Neutrophil (primary cell): ENCODE data around the gene TMEM144.

Experiments used
- H3K27ac ChIP-seq: fragments of 200-600 bp; sonication (generic); 2 replicates; pipeline ENCODE4 v1.5.1; 2016; ENCODE audit warnings: mild to moderate bottlenecking, moderate library complexity
- H3K27me3 ChIP-seq: fragments of 200-600 bp; sonication (generic); 2 replicates; pipeline ENCODE4 v1.6.0; 2016; ENCODE audit warnings: mild to moderate bottlenecking
- H3K36me3 ChIP-seq: fragments of 200-600 bp; sonication (generic); 2 replicates; pipeline ENCODE4 v1.5.1; 2017
- H3K4me1 ChIP-seq, 2 experiments: fragments of 200-600 bp in 1 of 2; sonication (generic) in 1 of 2; 1 replicate in 1 of 2; 2 replicates in 1 of 2; pipeline versions ENCODE4 v1.5.1 to v1.6.1; 2013 to 2016; ENCODE audit warnings: low read depth in 1 of 2, low read length in 1 of 2, mild to moderate bottlenecking in 1 of 2, moderate library complexity in 1 of 2; ENCODE audit not compliant: control insufficient read depth in 1 of 2, insufficient read depth in 1 of 2
- H3K4me3 ChIP-seq, 2 experiments: fragments of 200-600 bp in 1 of 2; sonication (generic) in 1 of 2; 1 replicate in 1 of 2; 2 replicates in 1 of 2; pipeline ENCODE4 v1.5.1; 2013 to 2016; ENCODE audit warnings: low read depth in 1 of 2, low read length in 1 of 2, mild to moderate bottlenecking in 1 of 2, moderate library complexity in 1 of 2
- H3K9me3 ChIP-seq: fragments of 200-600 bp; sonication (generic); 2 replicates; pipeline ENCODE4 v1.5.1; 2016
- TF ChIP-seq, protein P1 (sequence below): fragments of 200-600 bp; sonication (generic); IDR thresholded peaks from 2 replicates; pipeline ENCODE4 v1.5.1; 2016; ENCODE audit warnings: antibody characterized with exemption

TMEM144 gene

DNA sequence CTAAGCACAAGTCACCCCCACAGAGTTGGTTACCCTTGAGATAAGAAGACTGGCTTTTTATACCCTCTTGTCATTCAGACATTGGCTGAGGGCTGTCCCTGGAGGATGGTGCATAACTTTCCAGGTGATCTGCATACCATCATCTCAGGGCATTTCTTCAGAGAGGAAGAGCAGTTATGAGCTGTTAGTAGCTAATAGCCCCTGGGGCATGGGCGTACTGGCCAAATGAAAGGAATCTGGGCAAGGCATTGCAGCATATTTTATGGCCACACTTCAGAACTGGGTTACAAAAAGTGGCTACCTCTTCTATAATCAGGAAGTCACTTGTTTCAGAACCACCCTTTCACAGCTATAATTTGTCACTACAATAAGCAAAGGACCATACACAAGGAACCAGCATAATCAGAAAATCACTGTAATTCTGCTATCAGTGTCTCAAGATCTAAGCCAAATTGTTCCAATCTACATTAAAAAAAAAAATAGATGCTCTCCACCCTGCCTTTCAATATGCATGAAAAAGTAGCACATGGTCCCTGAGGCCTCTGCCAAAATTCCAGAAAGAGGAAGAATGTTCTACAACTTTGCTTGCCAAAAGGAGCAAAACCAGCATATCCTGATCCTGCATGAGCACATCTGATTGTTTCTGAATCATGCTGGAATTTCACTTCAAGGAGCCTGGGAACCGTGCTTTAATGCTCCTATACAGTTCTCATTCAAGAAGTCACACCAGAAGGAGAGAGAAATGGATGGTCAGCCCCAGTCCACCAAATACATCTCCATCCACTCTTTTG is 92.0 kb downstream of the TMEM144 start:
- Histone ChIP-seq H3K36me3 (no peaks in the 10 kb centered on the region), H3K4me3 (no peak overlapping the region), H3K9me3 (no peaks in the 10 kb centered on the region), H3K27me3 (no peaks in the 10 kb centered on the region), H3K4me1 (no peaks in the 10 kb centered on the region), H3K27ac (no peak overlapping the region)
- TF ChIP-seq, protein P1, sequence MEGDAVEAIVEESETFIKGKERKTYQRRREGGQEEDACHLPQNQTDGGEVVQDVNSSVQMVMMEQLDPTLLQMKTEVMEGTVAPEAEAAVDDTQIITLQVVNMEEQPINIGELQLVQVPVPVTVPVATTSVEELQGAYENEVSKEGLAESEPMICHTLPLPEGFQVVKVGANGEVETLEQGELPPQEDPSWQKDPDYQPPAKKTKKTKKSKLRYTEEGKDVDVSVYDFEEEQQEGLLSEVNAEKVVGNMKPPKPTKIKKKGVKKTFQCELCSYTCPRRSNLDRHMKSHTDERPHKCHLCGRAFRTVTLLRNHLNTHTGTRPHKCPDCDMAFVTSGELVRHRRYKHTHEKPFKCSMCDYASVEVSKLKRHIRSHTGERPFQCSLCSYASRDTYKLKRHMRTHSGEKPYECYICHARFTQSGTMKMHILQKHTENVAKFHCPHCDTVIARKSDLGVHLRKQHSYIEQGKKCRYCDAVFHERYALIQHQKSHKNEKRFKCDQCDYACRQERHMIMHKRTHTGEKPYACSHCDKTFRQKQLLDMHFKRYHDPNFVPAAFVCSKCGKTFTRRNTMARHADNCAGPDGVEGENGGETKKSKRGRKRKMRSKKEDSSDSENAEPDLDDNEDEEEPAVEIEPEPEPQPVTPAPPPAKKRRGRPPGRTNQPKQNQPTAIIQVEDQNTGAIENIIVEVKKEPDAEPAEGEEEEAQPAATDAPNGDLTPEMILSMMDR, result no peak

DNA sequence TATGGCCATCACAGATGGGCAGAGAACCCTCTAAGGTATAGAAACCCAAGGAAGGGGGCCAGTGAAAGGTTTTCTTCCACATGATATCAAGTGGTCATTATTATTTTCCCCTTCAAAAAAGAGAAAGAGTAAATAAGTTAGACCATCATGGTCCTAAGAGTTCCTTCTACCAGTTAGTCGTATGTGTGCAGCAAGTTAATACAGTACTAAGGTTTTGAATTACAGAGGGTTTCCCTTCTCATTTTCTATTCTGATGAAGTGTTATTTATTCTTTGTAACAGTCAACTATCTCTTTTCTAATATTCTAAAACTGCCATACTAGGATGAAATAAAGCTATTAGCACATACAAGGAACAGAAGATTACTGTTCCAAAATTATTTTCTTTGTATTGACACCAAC is 94.4 kb downstream of the TMEM144 start:
- TF ChIP-seq, protein P1, result no peak
- H3K27ac ChIP-seq, result no peak overlapping the region
- H3K27me3 ChIP-seq, result no peaks in the 10 kb centered on the region
- no peaks in the 10 kb centered on the region for H3K4me1 ChIP-seq
- H3K36me3 ChIP-seq, result no peaks in the 10 kb centered on the region
- no peaks in the 10 kb centered on the region for H3K9me3 ChIP-seq
- no peak overlapping the region for H3K4me3 ChIP-seq
